Measurements from ENCODE around the gene NRF1. TPM values are rescaled to one million over a fixed set of nuclear protein-coding genes. Genes with fewer than 3 reads are reported as not detected.
A peak's percentile ranks its signal among the peaks of the same experiment; 100 is the strongest.

Gene NRF1
- polyA plus RNA-seq, 3 donors: 21.8 to 29.9 (median 24.5) TPM

- no peak for DNase-seq
Observed at GRCh38 chr7:129728875-129729467, 117.5 kb downstream of the NRF1 start.

- DNase-seq: no peak
Observed at GRCh38 chr7:129729511-129729910, 118.0 kb downstream of the NRF1 start.

DNA sequence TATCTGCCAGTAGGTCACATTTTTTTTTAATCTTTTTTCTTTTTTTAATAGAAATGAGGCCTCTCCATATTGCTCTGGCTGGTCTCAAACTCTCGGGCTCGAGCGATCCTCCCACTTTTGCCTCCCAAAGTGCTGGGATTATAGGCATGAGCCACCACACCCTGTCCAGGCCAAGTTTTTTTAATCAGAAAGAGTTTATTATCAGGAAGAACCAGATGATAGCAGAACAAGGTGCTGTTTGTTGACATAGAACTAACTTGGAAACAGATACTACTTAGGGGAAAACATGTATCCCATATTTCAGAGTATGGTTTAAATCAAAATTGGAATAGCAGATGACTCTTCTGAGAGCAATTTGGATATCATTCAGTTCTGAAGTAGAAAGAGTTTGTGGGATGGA is 118.6 kb downstream of the NRF1 start:
- no peak for DNase-seq

- no peak for DNase-seq
Observed at GRCh38 chr7:129734400-129734799, 122.9 kb downstream of the NRF1 start.

- peak; percentile 54 for DNase-seq
Observed at GRCh38 chr7:129739427-129739826, 127.9 kb downstream of the NRF1 start.

- no peak for DNase-seq
Observed at GRCh38 chr7:129740574-129741410, 129.3 kb downstream of the NRF1 start.

GRCh38 chr7:129741743-129742213 is 130.3 kb downstream of the NRF1 start:
- DNase-seq: peak; percentile 46

DNA sequence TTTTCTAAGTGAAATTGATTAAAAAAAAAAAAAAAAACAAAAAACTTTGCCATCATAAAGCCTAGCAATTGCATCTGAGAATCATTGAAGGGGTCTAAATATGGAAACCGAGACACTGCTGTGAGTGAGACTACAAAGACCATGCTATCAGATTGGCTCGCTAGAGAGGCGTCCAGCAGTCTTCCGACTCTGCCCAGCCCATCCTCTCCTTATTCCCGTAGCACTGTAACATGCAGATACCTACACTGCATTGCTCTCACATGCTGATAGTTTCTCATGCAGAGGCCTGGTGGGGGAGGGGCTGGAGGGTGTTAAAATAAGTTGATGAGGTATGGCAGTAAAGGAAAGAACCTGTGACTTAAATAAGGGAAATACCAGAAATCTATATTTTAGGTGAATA is 130.7 kb downstream of the NRF1 start:
- no peak for DNase-seq

DNA sequence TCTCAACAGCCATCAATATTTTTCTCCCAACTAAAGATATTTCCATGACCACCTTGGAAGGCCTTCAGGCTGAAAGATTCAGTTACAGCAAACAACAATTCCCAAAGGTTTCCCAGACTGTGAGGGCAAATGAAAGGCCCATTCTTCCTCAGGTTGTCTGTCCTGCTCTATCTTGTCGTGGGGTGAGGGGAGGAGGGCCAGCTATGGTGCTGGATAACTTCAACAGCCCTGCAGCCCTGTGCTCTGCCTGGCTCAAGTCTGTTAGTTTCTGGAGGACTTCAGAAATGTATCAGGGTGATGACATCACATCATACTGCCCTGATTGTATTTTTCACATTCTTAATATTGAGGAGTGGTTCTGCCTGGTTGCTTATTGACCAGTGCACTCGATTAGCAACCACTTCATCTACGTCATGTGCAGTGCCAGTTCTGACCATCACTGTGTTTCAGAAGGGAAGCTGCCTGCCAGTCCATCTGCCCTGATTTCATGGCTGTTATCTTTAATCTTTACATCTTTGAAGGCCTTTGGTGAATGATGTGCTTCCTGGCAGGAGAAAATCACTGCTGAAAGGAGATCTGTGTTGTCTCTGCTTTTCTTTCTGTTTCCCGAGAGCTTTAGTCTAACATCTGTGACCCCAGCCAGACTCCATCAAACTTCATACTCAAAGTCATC is 135.5 kb downstream of the NRF1 start:
- DNase-seq: no peak

DNA sequence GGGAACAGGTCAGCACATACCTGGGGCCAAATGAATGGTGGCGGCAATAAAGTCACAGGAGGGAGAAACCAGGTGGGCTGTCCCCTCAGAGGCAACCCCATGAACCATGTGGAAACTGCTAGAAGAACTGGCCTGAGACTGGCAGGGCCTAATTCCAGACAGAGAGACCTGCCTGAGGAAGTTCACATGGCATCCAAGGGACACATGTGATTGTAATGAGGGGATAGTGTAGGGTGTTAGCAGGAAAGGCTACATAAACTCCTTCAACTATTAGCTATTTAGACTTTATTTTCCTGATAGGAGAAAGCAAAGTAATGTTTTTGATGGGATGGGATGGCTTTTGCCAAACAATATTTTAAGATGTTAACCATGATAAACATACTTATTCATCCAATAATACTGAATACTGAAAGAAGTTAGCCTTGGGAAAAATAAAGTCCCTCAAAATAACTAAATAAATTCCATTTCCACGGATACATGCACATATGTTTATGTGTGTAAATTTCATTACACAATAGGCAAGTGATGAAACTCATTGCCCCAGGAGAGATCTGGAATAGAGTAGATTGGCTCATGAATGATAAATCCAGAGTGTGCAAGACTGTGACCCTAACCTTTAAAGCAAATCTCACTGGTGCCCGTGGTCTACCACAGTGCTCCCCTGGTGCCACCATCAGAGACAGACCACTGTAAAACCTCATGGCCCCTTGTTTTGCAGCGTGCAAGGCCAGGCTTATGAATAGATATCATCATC is 137.0 kb downstream of the NRF1 start:
- DNase-seq: no peak

DNA sequence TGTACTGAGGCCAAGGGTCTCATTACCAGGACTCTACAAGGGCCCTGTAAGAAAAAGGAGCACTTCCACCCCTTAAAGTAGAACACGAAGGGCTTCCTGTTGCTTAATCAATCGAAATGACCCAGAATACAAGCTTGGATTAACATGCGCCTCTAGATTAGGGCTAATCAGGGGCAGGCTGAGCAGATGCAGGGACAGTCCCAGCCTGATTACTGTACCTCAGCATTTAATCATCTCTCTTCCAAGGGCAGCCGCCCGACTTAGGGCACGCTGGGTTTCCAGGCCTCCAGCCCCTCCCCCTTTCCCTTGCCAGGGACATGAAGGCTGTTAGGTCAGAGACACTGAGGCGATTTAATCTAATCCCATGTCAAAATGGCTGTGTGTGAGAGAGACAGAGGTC is 138.6 kb downstream of the NRF1 start:
- DNase-seq: no peak

DNA sequence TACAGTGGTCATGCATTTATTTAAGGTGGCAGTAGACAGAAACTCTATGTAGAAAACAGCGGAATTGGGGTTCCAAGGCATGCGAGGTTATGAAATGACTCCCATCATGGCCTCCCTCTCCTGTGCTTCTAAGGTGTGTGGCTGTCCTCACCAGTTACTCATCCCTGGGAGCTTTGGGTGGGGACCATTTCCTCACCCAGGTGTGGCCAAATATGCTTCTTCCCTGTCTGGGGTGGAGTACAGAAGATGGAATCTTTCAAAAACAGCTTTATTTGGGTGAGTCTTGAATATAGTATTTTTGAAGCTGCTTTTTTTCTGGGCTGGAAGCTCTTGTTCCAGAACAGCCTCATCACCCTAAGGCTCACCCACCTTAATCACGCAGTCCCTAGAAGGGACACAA is 139.0 kb downstream of the NRF1 start:
- DNase-seq: no peak

DNA sequence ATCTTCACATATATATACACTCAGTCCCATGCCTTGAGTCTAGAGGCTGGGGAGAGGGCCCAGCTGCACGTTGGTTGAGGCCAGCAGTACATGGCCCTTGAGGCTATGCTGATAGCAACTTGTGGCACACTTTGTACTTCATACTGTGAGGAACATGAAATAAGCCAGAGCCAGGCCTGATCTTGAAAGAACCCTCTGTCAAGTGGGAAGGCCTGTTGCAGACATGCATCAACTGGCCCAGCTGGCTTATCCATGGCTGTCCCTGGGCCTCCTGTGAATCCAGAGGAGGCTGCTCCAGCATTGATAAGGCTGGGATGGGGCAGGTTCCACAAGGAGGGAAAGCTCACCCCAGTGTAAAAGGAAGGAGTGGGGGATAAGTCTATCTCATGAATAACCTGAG is 140.4 kb downstream of the NRF1 start:
- no peak for DNase-seq

DNA sequence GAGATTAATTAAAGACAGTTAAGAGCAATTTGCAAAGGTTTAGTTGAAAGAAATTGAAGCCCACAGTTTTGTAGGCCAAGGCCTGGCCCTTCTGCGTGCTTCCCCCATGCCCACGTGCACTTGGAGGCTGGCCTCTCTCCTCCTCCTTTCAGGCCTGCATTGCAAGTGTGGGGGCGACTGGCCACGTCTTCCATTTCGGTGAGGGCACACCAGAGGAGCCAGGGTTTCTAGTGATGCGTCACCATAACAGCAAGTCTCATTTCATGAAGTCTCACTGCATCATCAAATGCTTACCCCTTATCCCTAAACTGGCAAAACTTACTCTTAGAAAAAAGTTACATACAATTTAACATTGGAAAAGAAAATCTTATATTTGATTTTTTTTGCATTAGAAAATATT is 141.2 kb downstream of the NRF1 start:
- DNase-seq: no peak

GRCh38 chr7:129754406-129754805 is 142.9 kb downstream of the NRF1 start:
- DNase-seq: no peak

DNA sequence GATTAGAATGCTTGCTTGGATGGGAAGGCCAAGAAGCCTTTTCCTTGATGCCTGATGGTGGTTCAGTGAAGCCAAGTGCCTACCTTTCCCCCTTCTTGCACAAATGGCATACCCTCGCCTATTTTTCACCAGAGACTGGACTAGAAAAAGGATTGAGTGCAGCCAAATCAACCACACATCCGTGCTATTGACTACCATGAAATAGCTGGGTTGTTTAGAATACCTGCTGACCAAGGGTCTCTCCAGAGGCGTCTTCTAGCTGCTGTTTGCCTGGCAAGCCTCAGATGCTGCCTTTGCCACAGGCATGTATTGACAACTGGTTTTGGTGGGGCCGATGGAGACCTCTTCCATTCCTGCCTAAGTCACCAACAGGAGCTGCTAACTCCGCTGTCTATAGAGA is 146.5 kb downstream of the NRF1 start:
- DNase-seq: no peak

- no peak for DNase-seq
Observed at GRCh38 chr7:129762387-129762969, 151.0 kb downstream of the NRF1 start.

- DNase-seq: no peak
Observed at GRCh38 chr7:129764247-129765084, 152.9 kb downstream of the NRF1 start.

DNA sequence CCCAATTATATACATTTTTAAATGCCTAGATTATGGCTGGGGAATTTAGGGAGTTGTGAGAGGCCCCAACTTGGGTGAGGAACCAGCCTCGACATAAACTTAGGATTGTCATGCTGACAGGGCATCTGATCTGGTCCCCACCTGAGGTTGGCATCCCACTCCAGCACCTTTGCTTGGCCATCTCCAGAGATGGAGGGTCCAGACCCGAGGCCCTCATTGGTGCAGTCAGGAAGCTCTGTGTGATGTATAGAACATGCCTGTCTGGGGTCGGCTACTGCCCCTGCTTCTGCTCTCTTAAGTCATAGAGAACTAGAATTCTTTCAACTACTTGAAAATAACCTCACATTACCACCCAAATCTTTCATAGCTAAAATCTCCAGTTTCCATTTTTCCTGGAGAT is 153.8 kb downstream of the NRF1 start:
- no peak for DNase-seq

- DNase-seq: no peak
Observed at GRCh38 chr7:129767120-129768015, 155.8 kb downstream of the NRF1 start.

All from renal pelvis (tissue), 4 donors.